SK-N-MC (cell line): ENCODE data around the gene ANXA10.

Experiments
- EZH2 ChIP-seq: fragments of 200-600 bp; sonication (generic); IDR thresholded peaks from one replicate; pipeline ENCODE4 v1.6.1; 2017; ENCODE audit warnings: antibody characterized with exemption
- FOXP2 ChIP-seq: optimal IDR thresholded peaks from 2 replicates; pipeline ENCODE3; 2011; ENCODE audit warnings: mild to moderate bottlenecking, moderate library complexity; ENCODE audit not compliant: insufficient read depth; ENCODE audit errors: extremely low read length, control extremely low read depth
- POLR2AphosphoS5 ChIP-seq: IDR thresholded peaks from 2 replicates; pipeline ENCODE4 v1.6.1; 2012; ENCODE audit warnings: mild to moderate bottlenecking, low read depth, low read length, borderline replicate concordance

GRCh38 chr4:168097161-168097560 lies 4.8 kb downstream of the ANXA10 start:
- TF ChIP-seq FOXP2 (no peak), EZH2 (no peak), POLR2AphosphoS5 (no peak)
